Measurements from ENCODE around the gene DLG1.

DLG1 gene

GRCh38 chr3:197209366-197210260 lies 88.8 kb downstream of the DLG1 start:
- TF ChIP-seq EZH2phosphoT487 (IDR thresholded peaks at IDR 0.05; ENCODE audit: low read length) (no peak), CTCF (IDR thresholded peaks at IDR 0.05; ENCODE audit: low read length) (no peak)
- Histone ChIP-seq H3K4me2 (ENCODE audit: low read depth, low read length) (no peak overlapping the region), H3K4me3 (ENCODE audit: low read length) (no peak overlapping the region), H3F3A (ENCODE audit: insufficient read depth, low read length) (no peaks in the 10 kb centered on the region; the same call in 1 of the 2 replicates), H4K20me1 (ENCODE audit: insufficient read depth, low read length) (peaks cover 21% of the 10 kb centered on the region), H3K9ac (ENCODE audit: low read length) (no peak overlapping the region), H3K9me3 (replicated peaks; ENCODE audit: insufficient read depth, low read length) (no peaks in the 10 kb centered on the region), H3K27me3 (replicated peaks; ENCODE audit: insufficient read depth, low read length) (no peaks in the 10 kb centered on the region), H3K4me1 (ENCODE audit: low read length) (no peaks in the 10 kb centered on the region), H2AFZ (ENCODE audit: low read length) (no peak overlapping the region), H3K36me3 (replicated peaks; ENCODE audit: insufficient read depth, low read length) (no peaks in the 10 kb centered on the region), H3K9me2 (replicated peaks; ENCODE audit: insufficient read depth, low read length) (no peaks in the 10 kb centered on the region), H3K27ac (ENCODE audit: low read length) (no peak overlapping the region), H3K79me2 (ENCODE audit: low read length) (peaks cover 95% of the 10 kb centered on the region)
- no peak for DNase-seq

GRCh38 chr3:197206913-197207312 lies 91.5 kb downstream of the DLG1 start:
- TF ChIP-seq EZH2 (optimal IDR thresholded peaks at IDR 0.05; ENCODE audit: low read depth, low read length): no peak
- TF ChIP-seq CTCF (IDR thresholded peaks at IDR 0.05; ENCODE audit: low read length): no peak
- no peak for TF ChIP-seq EZH2phosphoT487 (IDR thresholded peaks at IDR 0.05; ENCODE audit: low read length)
- Histone ChIP-seq H4K20me1 (ENCODE audit: insufficient read depth, low read length) (peaks cover 36% of the 10 kb centered on the region), H3K4me3 (ENCODE audit: low read length) (no peak overlapping the region), H3K79me2 (ENCODE audit: low read length) (peaks cover 95% of the 10 kb centered on the region), H3K9ac (ENCODE audit: low read length) (no peak overlapping the region), H3F3A (ENCODE audit: insufficient read depth, low read length) (no peaks in the 10 kb centered on the region; the same call in 1 of the 2 replicates), H2AFZ (ENCODE audit: low read length) (no peak overlapping the region), H3K27me3 (replicated peaks; ENCODE audit: insufficient read depth, low read length) (no peaks in the 10 kb centered on the region), H3K36me3 (replicated peaks; ENCODE audit: insufficient read depth, low read length) (no peaks in the 10 kb centered on the region), H3K9me3 (replicated peaks; ENCODE audit: insufficient read depth, low read length) (no peaks in the 10 kb centered on the region), H3K9me2 (replicated peaks; ENCODE audit: insufficient read depth, low read length) (no peaks in the 10 kb centered on the region), H3K27ac (ENCODE audit: low read length) (no peak overlapping the region), H3K4me2 (ENCODE audit: low read depth, low read length) (no peak overlapping the region), H3K4me1 (ENCODE audit: low read length) (no peaks in the 10 kb centered on the region)
- no peak for DNase-seq

GRCh38 chr3:197205675-197206074 lies 92.7 kb downstream of the DLG1 start:
- Histone ChIP-seq H3F3A (ENCODE audit: insufficient read depth, low read length) (no peaks in the 10 kb centered on the region; the same call in 1 of the 2 replicates), H3K9me3 (replicated peaks; ENCODE audit: insufficient read depth, low read length) (no peaks in the 10 kb centered on the region), H4K20me1 (ENCODE audit: insufficient read depth, low read length) (peaks cover 36% of the 10 kb centered on the region), H3K9me2 (replicated peaks; ENCODE audit: insufficient read depth, low read length) (no peaks in the 10 kb centered on the region), H3K36me3 (replicated peaks; ENCODE audit: insufficient read depth, low read length) (no peaks in the 10 kb centered on the region), H2AFZ (ENCODE audit: low read length) (no peak overlapping the region), H3K9ac (ENCODE audit: low read length) (no peak overlapping the region), H3K4me3 (ENCODE audit: low read length) (no peak overlapping the region), H3K4me2 (ENCODE audit: low read depth, low read length) (no peak overlapping the region), H3K4me1 (ENCODE audit: low read length) (no peaks in the 10 kb centered on the region), H3K27ac (ENCODE audit: low read length) (no peak overlapping the region), H3K27me3 (replicated peaks; ENCODE audit: insufficient read depth, low read length) (no peaks in the 10 kb centered on the region), H3K79me2 (ENCODE audit: low read length) (peaks cover 94% of the 10 kb centered on the region)
- no peak for DNase-seq
- TF ChIP-seq CTCF (IDR thresholded peaks at IDR 0.05; ENCODE audit: low read length) (no peak), EZH2phosphoT487 (IDR thresholded peaks at IDR 0.05; ENCODE audit: low read length) (no peak), EZH2 (optimal IDR thresholded peaks at IDR 0.05; ENCODE audit: low read depth, low read length) (no peak)

Data from MM.1S (cell line).